RWPE1 (cell line): Measurements from ENCODE around the gene OCSTAMP.
A peak's percentile ranks its signal among the peaks of the same experiment; 100 is the strongest.

Experiments
- CTCF ChIA-PET: fragments of 350-600 bp; sonication (Branson Sonifier 250); formaldehyde crosslinking; extraction: SDS; loops from one replicate; lab custom pipeline; 2021; lab: Yijun Ruan, JAX
- POLR2A ChIA-PET: fragments of 400-600 bp; formaldehyde crosslinking; extraction: SDS; loops from one replicate; lab custom pipeline; 2020; ENCODE audit warnings: antibody characterized with exemption; ENCODE audit not compliant: low non-redundant PET; lab: Yijun Ruan, JAX
- DNase-seq: peaks from one replicate; pipeline ENCODE4 v3.0.0; 2012; ENCODE audit warnings: low spot score
- H3K27ac ChIP-seq: fragments of 450-650 bp; 2 replicates; pipeline ENCODE4 v1.5.1; 2017
- TF ChIP-seq, protein P1 (sequence below): fragments of 450-650 bp; conservative IDR thresholded peaks from 2 replicates; pipeline ENCODE4 v1.5.1; 2017; ENCODE audit warnings: low read depth, mild to moderate bottlenecking

The OCSTAMP gene

DNA sequence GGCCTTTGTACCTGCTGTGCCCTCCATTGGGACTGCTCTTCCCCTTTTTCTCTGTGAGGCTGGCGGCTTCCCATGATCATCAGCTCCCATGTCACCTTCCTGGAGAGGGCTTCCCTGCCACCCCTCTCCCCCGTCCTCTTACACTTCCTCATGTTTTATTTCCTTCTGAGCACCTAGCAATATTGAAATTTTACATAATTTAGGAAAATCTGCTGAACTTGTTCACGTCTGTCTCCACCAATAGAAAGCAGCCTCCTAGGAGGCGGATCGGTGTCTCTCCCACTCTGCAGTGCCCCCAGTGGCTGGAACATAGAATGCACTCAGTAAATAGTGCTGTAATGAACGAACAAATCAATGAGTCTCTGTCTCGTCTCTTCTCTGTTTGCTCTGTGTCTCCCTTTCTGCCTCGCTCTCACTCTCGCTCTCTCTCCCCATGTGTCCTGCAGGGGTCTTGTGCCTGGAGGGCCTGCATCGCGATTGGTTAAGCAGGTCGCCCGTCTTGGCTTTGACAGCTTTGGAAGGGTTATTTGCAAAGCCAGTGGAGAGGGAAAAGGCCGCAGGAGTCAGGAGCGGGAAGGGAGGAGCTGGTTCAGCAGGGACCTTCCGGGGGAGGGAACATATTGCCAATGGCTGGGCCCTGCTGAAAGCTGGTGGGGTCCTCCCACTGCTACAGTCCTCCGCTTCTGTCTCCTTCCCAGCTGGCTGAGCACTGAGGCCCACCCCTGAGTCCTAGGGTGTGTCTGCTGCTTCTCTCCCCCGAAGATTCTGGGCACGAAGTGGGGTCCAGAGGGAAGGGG, 12.1 kb upstream of the OCSTAMP start:
- no peak overlapping the region for H3K27ac ChIP-seq
- CTCF ChIA-PET: interaction anchor here (0.6 to 2.3 kb wide), 22 partner anchors 8 to 493 kb away, joined by 3 to 20 read pairs (median 4); partner anchors contain the start of genes CDH22 and OCSTAMP
- DNase-seq: peak; percentile 93
- POLR2A ChIA-PET: no interaction called here
- TF ChIP-seq, protein P1, sequence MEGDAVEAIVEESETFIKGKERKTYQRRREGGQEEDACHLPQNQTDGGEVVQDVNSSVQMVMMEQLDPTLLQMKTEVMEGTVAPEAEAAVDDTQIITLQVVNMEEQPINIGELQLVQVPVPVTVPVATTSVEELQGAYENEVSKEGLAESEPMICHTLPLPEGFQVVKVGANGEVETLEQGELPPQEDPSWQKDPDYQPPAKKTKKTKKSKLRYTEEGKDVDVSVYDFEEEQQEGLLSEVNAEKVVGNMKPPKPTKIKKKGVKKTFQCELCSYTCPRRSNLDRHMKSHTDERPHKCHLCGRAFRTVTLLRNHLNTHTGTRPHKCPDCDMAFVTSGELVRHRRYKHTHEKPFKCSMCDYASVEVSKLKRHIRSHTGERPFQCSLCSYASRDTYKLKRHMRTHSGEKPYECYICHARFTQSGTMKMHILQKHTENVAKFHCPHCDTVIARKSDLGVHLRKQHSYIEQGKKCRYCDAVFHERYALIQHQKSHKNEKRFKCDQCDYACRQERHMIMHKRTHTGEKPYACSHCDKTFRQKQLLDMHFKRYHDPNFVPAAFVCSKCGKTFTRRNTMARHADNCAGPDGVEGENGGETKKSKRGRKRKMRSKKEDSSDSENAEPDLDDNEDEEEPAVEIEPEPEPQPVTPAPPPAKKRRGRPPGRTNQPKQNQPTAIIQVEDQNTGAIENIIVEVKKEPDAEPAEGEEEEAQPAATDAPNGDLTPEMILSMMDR: peak; percentile 99

DNA sequence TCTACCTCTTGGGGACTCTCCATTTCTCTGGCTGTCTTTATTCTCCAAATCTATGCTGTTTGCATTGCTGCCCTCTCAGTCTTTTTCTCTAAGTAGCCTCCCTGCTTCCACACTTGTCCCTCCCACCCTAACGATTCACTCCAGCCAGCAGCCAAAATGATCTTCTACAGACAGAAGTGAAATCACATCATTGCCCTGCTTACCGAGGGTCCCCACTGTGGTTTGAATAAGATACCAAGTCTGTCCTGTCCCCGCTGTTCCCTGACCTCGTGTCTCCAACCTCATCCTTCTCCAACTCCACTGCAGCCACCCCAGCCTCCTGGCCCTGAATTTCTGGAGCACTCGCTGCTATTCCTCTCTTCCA, 11.5 kb upstream of the OCSTAMP start:
- POLR2A ChIA-PET: no interaction called here
- H3K27ac ChIP-seq: no peak overlapping the region

DNA sequence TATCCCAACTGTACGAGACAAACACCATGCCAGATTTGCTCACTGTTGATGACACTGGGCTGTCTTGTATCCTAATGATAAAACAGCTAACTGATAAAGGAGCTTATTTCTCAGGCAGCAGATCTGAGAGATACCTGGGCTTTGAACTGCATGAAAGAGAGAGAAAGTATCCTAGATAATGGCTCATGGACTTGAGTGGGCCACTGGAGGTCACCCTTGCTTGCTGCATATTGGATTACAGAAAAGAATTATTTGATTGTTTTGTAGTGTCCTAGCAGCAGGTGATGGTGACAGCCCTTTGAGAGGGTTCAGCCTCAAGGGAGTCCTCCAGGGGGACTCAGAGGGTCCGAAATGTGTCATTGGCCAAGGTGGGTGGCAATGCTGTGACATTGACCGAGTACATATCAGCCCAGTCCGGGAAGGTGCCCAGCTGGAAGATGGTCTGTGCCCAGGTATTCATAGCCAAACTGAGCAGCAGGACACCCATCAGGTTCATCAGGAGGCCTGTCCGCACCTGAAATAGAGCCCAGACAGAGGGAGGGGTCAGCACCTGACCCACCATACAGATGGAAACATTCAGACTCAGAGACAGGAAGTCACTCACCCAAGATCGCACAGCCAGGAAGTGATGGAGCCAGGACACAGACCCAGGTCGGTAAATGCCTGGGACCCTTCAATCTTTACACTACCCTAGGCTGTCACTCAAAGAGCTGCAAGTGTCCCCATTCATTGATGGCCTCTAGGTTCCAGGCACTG, 9.4 kb upstream of the OCSTAMP start:
- no peak for DNase-seq
- no peak overlapping the region for H3K27ac ChIP-seq
- TF ChIP-seq, protein P1: no peak
- POLR2A ChIA-PET: no interaction called here
- CTCF ChIA-PET: interaction anchor here (1.1 to 1.7 kb wide), 3 partner anchors 9 to 99 kb away, joined by 4 to 6 read pairs (median 4); no protein-coding TSS in a partner anchor

More for the DNA sequence above, 11.5 kb upstream of the OCSTAMP start:
- CTCF ChIA-PET: interaction anchor here (0.6 to 2.3 kb wide), 11 partner anchors 8 to 494 kb away, joined by 3 to 20 read pairs (median 4); partner anchors contain the start of gene OCSTAMP
- TF ChIP-seq, protein P1: no peak
- DNase-seq: no peak

DNA sequence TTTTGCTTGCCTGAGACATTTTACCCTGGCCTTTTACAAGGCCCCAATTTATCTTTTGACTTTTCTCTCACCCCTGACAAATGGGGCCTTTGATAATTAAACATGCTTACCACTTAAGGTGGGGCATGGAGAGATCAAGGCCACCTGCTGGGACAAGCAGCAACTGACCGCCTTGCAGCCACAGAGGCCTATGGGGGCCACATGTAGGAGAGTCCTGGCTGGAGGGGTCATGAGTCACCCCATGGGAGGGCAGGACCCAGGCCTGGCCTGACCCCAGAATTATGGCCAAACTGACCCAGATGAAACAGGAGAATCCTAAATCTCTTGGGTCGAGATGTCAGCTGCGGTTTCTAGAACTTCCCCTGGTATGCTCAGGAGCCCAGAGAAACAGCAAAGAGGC, 8.5 kb upstream of the OCSTAMP start:
- ChIA-PET CTCF (interaction anchor here (0.6 to 1.7 kb wide), 4 partner anchors 10 to 99 kb away, joined by 3 to 6 read pairs (median 4); no protein-coding TSS in a partner anchor), POLR2A (no interaction called here)
- no peak overlapping the region for H3K27ac ChIP-seq
- TF ChIP-seq, protein P1: no peak
- no peak for DNase-seq

DNA sequence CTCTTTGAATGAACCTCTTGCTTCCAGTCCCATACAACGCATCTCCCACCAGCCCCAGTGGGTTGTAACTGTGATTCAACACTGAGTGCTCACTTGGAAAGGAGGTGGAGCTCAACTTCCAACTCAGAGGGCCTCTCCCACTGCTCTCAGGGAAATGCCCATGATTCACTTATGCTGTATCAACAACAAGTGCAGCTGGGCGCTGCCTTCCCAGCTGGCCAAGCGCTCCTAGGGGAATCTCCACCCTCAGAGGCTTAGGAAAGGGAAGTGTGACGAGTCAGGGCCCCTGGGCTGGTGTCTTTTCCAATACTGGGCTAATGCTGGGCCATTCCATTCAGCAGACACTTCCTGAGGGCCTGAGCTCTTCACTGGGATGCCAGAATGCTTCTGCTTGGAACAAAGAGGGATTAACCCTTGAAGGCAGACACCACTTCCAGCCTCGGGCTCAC, 8.1 kb upstream of the OCSTAMP start:
- CTCF ChIA-PET: interaction anchor here (0.5 to 1.7 kb wide), 5 partner anchors 24 to 787 kb away, joined by 3 to 6 read pairs (median 3); no protein-coding TSS in a partner anchor
- POLR2A ChIA-PET: no interaction called here
- DNase-seq: peak; percentile 84
- TF ChIP-seq, protein P1: no peak
- H3K27ac ChIP-seq: no peak overlapping the region
